ENCODE results near the gene KRT85.

KRT85 gene

DNA sequence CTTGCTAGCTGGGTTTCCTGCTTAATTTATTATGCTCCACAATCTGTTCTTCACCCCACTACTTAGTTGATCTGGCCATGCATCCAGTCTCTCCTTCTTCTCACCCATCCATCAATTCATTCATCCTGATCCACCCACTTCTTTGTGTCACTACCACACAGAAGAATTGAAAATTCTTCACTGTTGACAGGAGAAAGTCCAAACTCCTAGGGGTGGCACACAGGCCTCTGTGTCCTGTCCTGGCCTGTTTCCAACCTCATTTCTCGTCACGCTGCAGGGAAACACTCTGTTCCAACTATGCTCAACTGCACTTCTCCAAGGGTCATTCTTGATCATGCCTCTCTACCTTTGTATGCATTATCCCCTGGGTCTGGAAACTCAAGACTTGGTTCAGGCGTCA lies 35.4 kb downstream of the KRT85 start (continued):
- TF ChIP-seq TCF7L2 (IDR thresholded peaks at IDR 0.05; ENCODE audit: borderline replicate concordance, low read depth, low read length) = no peak
- no peak for TF ChIP-seq ZNF624 (tag by site-specific recombination; IDR thresholded peaks at IDR 0.05)
- no peak for TF ChIP-seq ZNF792 (tag by site-specific recombination; IDR thresholded peaks at IDR 0.05)
- TF ChIP-seq ZNF302 (tag by site-specific recombination; IDR thresholded peaks at IDR 0.05; ENCODE audit: low read depth) = no peak

- no peaks in the 10 kb centered on the region for H3K36me3 ChIP-seq (ENCODE audit: control insufficient read depth in 2 of 2, insufficient read depth in 1 of 2, low read length in 2 of 2)
- POLR2A ChIA-PET = no interaction called here
- TF ChIP-seq, protein P1, sequence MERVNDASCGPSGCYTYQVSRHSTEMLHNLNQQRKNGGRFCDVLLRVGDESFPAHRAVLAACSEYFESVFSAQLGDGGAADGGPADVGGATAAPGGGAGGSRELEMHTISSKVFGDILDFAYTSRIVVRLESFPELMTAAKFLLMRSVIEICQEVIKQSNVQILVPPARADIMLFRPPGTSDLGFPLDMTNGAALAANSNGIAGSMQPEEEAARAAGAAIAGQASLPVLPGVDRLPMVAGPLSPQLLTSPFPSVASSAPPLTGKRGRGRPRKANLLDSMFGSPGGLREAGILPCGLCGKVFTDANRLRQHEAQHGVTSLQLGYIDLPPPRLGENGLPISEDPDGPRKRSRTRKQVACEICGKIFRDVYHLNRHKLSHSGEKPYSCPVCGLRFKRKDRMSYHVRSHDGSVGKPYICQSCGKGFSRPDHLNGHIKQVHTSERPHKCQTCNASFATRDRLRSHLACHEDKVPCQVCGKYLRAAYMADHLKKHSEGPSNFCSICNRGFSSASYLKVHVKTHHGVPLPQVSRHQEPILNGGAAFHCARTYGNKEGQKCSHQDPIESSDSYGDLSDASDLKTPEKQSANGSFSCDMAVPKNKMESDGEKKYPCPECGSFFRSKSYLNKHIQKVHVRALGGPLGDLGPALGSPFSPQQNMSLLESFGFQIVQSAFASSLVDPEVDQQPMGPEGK (tag by site-specific recombination; IDR thresholded peaks at IDR 0.05) = no peak
- TF ChIP-seq ZNF423 (tag by site-specific recombination; IDR thresholded peaks at IDR 0.05) (no peak), ZNF610 (tag by site-specific recombination; IDR thresholded peaks at IDR 0.05; ENCODE audit: borderline replicate concordance) (no peak), ZNF501 (tag by site-specific recombination; IDR thresholded peaks at IDR 0.05) (no peak), ZNF555 (tag by site-specific recombination; conservative IDR thresholded peaks at IDR 0.05) (no peak), ZBTB17 (tag by site-specific recombination; IDR thresholded peaks at IDR 0.05) (no peak)
- H3K4me1 ChIP-seq (ENCODE audit: control insufficient read depth, insufficient read depth, low read length) = no peaks in the 10 kb centered on the region
- H3K4me3 ChIP-seq (ENCODE audit: low read depth, low read length) = no peak overlapping the region
- CTCF ChIA-PET = interaction anchor here (0.8 to 9.2 kb wide), 8 partner anchors 16 to 176 kb away, joined by 3 to 104 read pairs (median 4); no protein-coding TSS in a partner anchor
- H3K9me3 ChIP-seq (ENCODE audit: control insufficient read depth, insufficient read depth, low read depth, low read length) = no peaks in the 10 kb centered on the region
- H3K27ac ChIP-seq (ENCODE audit: extremely low read depth, low read depth, low read length) = no peak overlapping the region
Measured at GRCh38 chr12:52331039-52331438, 36.2 kb downstream of the KRT85 start.

DNA sequence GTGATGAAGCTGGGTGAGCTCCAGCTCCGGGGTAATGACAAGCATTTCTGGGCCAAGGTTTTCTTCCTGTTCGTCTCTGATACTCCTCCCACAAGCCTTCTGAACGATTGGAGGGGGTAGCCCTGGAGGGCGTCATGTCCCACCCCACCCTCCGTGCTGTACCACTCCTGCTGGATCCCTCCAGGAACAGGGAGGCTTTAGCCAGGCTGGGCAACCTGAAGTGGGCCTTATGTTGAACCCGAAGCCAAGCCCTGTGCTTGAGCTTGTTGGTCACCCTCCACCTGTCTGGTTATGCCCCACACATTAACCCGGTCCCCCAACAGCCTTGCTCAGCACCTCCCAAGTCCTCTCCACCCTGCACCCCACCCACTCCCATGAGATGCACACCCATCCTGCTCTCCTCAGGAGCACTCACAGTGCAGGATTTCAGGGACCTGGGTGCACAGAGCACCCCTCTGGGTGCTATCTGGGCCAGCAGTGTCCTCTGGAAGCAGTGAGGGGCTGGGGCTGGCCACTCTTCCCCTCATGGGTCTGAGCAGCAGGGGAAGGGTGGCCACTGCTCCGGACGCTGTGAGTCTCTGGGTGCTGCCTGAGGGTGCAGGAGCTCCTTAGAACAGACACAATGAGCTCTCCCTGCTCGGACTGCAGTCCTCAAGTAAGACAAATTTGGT lies 39.3 kb downstream of the KRT85 start:
- Histone ChIP-seq H3K4me3 (ENCODE audit: low read depth, low read length) (no peak overlapping the region), H3K36me3 (ENCODE audit: control insufficient read depth in 2 of 2, insufficient read depth in 1 of 2, low read length in 2 of 2) (no peaks in the 10 kb centered on the region), H3K27ac (ENCODE audit: extremely low read depth, low read depth, low read length) (no peak overlapping the region), H3K4me1 (ENCODE audit: control insufficient read depth, insufficient read depth, low read length) (no peaks in the 10 kb centered on the region), H3K9me3 (ENCODE audit: control insufficient read depth, insufficient read depth, low read depth, low read length) (no peaks in the 10 kb centered on the region)
- ChIA-PET CTCF (interaction anchor here (0.6 to 9.2 kb wide), 51 partner anchors 9 to 653 kb away, joined by 3 to 104 read pairs (median 5); no protein-coding TSS in a partner anchor), POLR2A (interaction anchor here (1.3 to 1.4 kb wide), 3 partner anchors 9 to 49 kb away, joined by 4 to 6 read pairs (median 4); no protein-coding TSS in a partner anchor)
- TF ChIP-seq ZNF266 (tag by site-specific recombination; IDR thresholded peaks at IDR 0.05; ENCODE audit: low read depth) = no peak
- TF ChIP-seq KLF9 (tag by site-specific recombination; IDR thresholded peaks at IDR 0.05; ENCODE audit: low read depth) = no peak
- no peak for TF ChIP-seq MYNN (tag by site-specific recombination; IDR thresholded peaks at IDR 0.05; ENCODE audit: borderline replicate concordance)
- 0 out of 2 replicates have a peak, but pooled peaks have one; percentile 0 for TF ChIP-seq ZXDB (tag by site-specific recombination; IDR thresholded peaks at IDR 0.05)
- TF ChIP-seq GLIS2 (tag by site-specific recombination; IDR thresholded peaks at IDR 0.05) = no peak
- no peak for TF ChIP-seq ZNF558 (tag by site-specific recombination; IDR thresholded peaks at IDR 0.05)
- TF ChIP-seq KLF10 (tag by site-specific recombination; IDR thresholded peaks at IDR 0.05) = no peak
- TF ChIP-seq ZNF133 (tag by site-specific recombination; IDR thresholded peaks at IDR 0.05) = no peak
